ENCODE data around the gene STAT2.
"Not testable (repeated sequence)": the region's sequence is repeated elsewhere in the genome, so short reads cannot be mapped to it uniquely, and the experiment has no call there.

DNA sequence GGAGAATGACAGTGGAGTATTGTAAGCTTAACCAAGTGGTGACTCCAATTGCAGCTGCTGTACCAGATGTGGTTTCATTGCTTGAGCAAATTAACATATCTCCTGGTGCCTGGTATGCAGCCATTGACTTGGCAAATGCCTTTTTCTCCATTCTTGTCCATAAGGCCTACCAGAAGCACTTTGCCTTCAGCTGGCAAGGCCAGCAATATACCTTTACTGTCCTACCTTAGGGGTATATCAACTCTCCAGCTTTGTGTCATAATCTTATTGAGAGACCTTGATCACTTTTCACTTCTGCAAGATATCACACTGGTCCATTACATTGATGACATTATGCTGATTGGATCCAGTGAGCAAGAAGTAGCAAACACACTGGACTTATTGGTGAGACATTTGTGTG lies 41.7 kb upstream of the STAT2 start:
- TF ChIP-seq CTCF, POLR2A (IDR thresholded peaks at IDR 0.05): not testable (repeated sequence)
